ENCODE measurements around the gene FOXL1.

Gene FOXL1

DNA sequence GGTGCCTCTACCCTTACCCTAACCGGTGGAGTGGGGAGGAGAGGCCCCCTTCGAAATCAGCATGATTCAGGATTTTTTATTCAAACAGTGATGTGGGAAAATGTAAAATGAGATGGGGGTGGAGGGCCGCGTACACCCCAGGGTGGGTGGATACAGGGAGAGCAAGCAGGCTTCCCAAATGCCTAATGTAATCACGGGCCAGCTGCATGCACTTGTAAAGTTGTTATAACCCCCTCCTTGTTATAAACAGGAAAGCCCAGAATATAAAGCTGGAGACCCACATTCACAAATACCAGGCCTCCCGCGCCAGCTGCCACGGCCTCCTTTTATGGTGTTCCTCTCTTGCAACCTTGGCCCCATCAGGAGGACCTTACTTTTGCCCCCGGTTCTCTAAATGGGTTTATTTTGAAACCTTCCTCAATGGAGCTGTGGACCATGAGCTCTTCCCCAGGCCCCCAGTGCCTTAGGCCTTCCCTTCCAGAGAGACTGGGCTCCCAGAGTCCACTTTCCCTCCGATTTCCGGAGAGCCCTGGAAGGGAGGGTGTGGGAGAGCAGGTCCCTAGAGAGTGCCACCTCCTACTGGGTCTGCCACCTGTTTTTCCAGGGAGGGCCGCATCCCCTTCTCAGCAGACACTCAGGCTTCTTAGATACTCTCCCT lies 906 bp upstream of the FOXL1 start:
- Histone ChIP-seq H3K9me3 (ENCODE audit: control insufficient read depth, low read length) (no peaks in the 10 kb centered on the region), H3K9ac (ENCODE audit: low read length) (peak overlapping the region; percentile 87), H3K4me1 (ENCODE audit: control insufficient read depth, insufficient read depth, low read length) (peaks cover 49% of the 10 kb centered on the region), H3K4me3 (ENCODE audit: low read length) (peak overlapping the region; percentile 83), H3K36me3 (ENCODE audit: control insufficient read depth, insufficient read depth, low read length, severe bottlenecking) (no peaks in the 10 kb centered on the region), H3K27me3 (replicated peaks; ENCODE audit: control insufficient read depth, insufficient read depth, low read length) (peaks cover 3% of the 10 kb centered on the region)
- DNase-seq (ENCODE audit: low read depth), result no peak

DNA sequence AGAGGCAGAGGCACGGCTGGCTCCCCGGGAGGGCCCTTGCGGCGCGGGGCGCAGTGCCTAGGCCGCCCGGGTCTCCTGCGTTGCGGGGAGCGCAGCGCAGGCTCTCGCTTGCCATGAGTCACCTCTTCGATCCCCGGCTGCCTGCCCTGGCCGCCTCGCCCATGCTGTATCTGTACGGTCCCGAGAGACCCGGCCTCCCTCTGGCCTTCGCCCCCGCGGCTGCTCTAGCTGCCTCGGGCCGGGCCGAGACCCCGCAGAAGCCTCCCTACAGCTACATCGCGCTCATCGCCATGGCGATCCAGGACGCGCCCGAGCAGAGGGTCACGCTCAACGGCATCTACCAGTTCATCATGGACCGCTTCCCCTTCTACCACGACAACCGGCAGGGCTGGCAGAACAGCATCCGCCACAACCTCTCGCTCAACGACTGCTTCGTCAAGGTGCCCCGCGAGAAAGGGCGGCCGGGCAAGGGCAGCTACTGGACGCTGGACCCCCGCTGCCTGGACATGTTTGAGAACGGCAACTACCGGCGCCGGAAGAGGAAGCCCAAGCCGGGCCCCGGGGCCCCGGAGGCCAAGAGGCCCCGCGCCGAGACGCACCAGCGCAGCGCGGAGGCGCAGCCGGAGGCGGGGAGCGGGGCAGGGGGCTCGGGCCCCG lies 390 bp downstream of the FOXL1 start:
- Histone ChIP-seq H3K36me3 (ENCODE audit: control insufficient read depth, insufficient read depth, low read length, severe bottlenecking) (no peaks in the 10 kb centered on the region), H3K27me3 (replicated peaks; ENCODE audit: control insufficient read depth, insufficient read depth, low read length) (no peaks in the 10 kb centered on the region), H3K4me1 (ENCODE audit: control insufficient read depth, insufficient read depth, low read length) (peaks cover 42% of the 10 kb centered on the region), H3K9me3 (ENCODE audit: control insufficient read depth, low read length) (no peaks in the 10 kb centered on the region), H3K4me3 (ENCODE audit: low read length) (peak overlapping the region; percentile 83), H3K9ac (ENCODE audit: low read length) (peak overlapping the region; percentile 87)
- DNase-seq (ENCODE audit: low read depth), result no peak

DNA sequence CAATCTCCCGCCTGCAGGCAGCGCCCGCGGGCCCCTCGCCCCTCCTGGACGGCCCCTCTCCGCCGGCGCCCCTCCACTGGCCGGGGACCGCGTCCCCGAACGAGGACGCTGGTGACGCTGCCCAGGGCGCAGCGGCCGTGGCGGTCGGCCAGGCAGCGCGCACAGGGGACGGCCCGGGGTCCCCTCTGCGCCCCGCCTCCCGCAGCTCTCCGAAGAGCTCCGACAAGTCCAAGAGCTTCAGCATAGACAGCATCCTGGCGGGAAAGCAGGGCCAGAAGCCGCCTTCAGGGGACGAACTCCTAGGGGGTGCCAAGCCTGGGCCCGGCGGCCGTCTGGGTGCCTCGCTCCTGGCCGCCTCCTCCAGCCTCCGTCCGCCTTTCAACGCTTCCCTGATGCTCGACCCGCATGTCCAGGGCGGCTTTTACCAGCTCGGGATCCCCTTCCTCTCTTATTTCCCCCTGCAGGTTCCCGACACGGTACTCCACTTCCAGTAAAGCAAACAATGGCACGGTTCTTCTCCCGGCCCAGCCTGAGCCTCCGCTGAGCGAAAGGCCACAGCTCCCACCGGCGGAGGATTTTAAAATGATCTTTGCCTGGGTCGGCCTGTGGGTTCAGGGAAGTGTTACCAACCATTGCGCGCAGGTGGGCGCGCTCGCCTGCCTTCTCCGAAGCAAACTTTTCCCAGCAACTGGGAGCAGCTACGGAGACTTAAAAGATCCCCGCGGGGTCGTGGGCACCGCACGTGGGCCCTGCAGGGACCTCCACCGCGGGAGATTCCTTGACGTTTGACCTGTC lies 1.1 kb downstream of the FOXL1 start:
- Histone ChIP-seq H3K9me3 (ENCODE audit: control insufficient read depth, low read length) (no peaks in the 10 kb centered on the region), H3K4me3 (ENCODE audit: low read length) (peak overlapping the region; percentile 83), H3K27me3 (replicated peaks; ENCODE audit: control insufficient read depth, insufficient read depth, low read length) (no peaks in the 10 kb centered on the region), H3K36me3 (ENCODE audit: control insufficient read depth, insufficient read depth, low read length, severe bottlenecking) (no peaks in the 10 kb centered on the region), H3K9ac (ENCODE audit: low read length) (peak overlapping the region; percentile 87), H3K4me1 (ENCODE audit: control insufficient read depth, insufficient read depth, low read length) (peaks cover 48% of the 10 kb centered on the region)
- no peak for DNase-seq (ENCODE audit: low read depth)

DNA sequence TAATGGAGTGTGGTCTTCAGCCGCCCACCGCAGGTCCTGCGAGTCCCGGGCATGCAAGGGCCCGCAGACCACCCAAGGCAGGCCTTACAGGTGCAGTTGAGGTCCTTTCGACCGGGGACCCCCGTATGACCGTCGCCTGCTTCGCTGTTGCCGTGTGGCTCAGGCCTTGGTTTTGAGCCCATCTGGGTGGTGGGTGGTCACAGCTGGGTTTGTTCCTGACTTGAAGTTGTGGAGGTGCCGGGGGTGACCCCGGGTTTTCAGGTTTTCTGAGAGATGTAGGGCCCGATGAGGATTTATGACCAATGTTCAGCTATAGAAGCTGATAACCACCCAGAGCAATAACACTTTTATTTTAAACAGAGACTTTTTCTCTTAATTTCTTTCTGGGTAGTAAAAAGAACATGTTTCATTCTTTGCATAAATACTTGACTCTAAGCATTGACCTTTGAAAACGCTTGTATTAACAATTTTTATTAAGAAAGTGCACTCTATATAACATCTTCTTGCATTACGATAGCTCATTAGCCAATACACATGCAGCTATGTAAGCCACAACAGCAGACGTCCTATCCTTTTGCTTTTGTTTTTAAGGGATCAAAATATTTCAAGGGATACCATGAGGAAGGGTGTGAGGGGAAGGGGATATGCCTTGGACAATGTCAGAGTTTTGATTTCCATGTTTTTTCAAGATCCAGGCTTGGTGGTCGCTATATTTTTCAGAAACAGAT lies 1.9 kb downstream of the FOXL1 start:
- Histone ChIP-seq H3K36me3 (ENCODE audit: control insufficient read depth, insufficient read depth, low read length, severe bottlenecking) (no peaks in the 10 kb centered on the region), H3K9ac (ENCODE audit: low read length) (peak overlapping the region; percentile 87), H3K4me1 (ENCODE audit: control insufficient read depth, insufficient read depth, low read length) (peaks cover 51% of the 10 kb centered on the region), H3K4me3 (ENCODE audit: low read length) (peak overlapping the region; percentile 83), H3K27me3 (replicated peaks; ENCODE audit: control insufficient read depth, insufficient read depth, low read length) (no peaks in the 10 kb centered on the region), H3K9me3 (ENCODE audit: control insufficient read depth, low read length) (no peaks in the 10 kb centered on the region)
- no peak for DNase-seq (ENCODE audit: low read depth)

DNA sequence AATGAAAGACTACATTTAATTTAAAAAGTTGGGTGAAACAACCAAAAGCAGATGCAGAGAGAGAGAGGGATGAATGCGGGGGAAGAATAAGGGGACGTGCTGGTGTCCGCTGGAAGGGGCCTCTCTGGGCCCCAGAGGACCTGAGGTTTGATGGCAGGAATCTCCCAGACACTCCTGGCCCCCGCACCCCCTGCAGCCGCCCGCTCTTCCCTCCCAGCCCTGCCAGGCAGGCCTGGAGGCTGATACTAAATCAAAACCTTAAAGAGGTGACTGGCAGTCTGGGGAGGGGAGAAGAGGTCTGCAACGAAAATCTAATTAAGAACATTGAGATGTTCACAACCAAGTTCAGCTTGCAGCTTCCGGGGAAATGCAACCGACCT lies 2.4 kb downstream of the FOXL1 start:
- Histone ChIP-seq H3K36me3 (ENCODE audit: control insufficient read depth, insufficient read depth, low read length, severe bottlenecking) (no peaks in the 10 kb centered on the region), H3K9me3 (ENCODE audit: control insufficient read depth, low read length) (no peaks in the 10 kb centered on the region), H3K9ac (ENCODE audit: low read length) (peak overlapping the region; percentile 87), H3K27me3 (replicated peaks; ENCODE audit: control insufficient read depth, insufficient read depth, low read length) (no peaks in the 10 kb centered on the region), H3K4me1 (ENCODE audit: control insufficient read depth, insufficient read depth, low read length) (peaks cover 53% of the 10 kb centered on the region), H3K4me3 (ENCODE audit: low read length) (peak overlapping the region; percentile 83)
- no peak for DNase-seq (ENCODE audit: low read depth)

DNA sequence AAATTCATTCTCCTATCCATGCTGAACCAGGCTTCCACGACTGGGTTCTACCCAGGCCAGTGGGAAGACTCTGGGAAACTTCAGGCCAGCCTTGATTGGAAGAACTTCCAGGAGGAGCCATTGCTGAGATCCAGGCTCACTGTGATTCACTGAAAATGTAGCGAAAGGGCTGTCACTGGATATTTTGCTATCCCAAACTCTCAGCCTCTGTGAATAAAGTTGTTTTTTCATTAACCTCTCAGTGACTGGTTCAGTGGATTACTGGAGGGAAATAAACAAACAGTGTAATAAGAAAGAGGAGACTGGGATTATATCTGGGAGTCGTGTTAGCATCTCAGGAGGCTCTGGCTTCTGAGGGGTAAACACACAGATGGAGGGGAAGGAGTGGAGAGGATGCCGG lies 3.1 kb downstream of the FOXL1 start:
- Histone ChIP-seq H3K36me3 (ENCODE audit: control insufficient read depth, insufficient read depth, low read length, severe bottlenecking) (no peaks in the 10 kb centered on the region), H3K9ac (ENCODE audit: low read length) (peak overlapping the region; percentile 87), H3K4me1 (ENCODE audit: control insufficient read depth, insufficient read depth, low read length) (peaks cover 59% of the 10 kb centered on the region), H3K27me3 (replicated peaks; ENCODE audit: control insufficient read depth, insufficient read depth, low read length) (no peaks in the 10 kb centered on the region), H3K4me3 (ENCODE audit: low read length) (peak overlapping the region; percentile 83), H3K9me3 (ENCODE audit: control insufficient read depth, low read length) (no peaks in the 10 kb centered on the region)
- DNase-seq (ENCODE audit: low read depth), result no peak

DNA sequence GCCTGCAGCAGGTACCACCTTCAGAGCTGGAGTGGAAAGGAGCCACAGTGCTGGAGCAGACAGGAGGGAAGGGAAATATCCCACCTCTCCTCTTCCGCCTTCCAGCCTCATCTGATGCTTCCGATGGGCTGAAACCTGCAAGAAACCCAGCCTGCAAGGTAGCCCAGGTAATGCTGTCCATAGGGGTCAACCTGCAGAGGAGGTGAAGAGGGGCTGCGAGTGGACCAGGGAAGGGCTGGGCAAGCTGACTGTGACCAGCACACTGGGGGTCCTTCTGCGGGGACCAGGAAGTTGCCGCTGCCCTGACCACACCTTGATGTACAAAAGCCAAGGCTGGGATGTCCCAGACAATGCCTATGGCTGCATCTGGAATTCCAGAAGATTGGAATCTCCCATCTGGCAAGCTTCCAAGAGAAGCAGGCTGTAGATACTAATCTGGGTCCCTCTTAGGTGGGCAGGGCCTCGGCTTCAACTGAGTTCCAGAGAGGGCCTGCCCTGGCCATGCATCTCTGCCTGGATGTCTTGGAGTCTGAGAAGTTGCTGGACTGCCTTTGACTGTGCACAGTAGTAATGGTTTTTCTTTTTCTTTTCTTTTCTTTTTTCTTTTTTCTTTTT lies 5.8 kb downstream of the FOXL1 start:
- Histone ChIP-seq H3K4me3 (ENCODE audit: low read length) (no peak overlapping the region), H3K9me3 (ENCODE audit: control insufficient read depth, low read length) (no peaks in the 10 kb centered on the region), H3K4me1 (ENCODE audit: control insufficient read depth, insufficient read depth, low read length) (peaks cover 55% of the 10 kb centered on the region), H3K27me3 (replicated peaks; ENCODE audit: control insufficient read depth, insufficient read depth, low read length) (no peaks in the 10 kb centered on the region), H3K36me3 (ENCODE audit: control insufficient read depth, insufficient read depth, low read length, severe bottlenecking) (no peaks in the 10 kb centered on the region), H3K9ac (ENCODE audit: low read length) (no peak overlapping the region)
- no peak for DNase-seq (ENCODE audit: low read depth)

DNA sequence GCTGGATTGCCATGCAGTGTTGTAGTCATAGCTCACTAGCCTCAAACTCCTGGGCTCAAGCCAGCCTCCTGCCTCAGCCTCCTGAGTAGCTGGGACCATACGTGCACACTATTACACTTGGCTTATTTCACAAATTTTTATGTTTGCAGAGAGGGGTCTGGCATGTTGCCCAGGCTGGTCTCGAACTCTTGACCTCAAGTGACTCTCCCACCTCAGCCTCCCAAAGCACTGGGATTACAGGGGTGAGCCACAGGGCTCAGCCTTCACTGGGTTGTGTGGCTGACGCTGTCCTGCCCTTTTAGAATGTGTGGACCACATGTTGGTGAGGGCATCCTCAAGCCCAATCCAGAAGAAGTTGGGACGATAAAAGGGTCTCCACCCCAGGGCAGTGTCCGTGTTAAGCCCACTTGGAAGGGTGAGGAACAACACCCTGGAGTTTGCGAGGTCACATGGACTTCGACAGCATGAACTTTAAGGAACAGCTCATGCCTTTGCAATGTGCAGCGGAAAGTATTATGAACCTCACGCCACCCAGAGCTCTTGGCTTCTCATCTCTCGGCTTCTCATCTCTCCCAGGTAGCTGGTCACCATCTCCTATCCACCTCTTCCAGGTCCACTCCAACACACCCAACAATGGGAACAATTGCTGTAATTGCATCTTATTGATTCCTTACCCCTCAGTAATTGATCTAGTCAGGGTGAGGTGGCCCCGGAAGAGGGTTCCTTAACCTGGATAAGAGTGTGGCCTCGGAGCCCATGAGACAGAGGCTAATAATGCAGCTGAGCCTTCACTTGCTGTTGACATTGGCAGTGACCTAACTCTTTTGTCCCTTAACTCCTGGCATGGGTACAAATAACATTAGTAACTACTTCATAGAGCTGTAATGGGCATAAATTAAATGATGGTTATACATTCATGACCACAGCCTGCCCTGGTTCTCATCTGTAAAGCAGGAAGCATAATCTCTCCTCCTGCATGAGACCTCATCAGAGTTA lies 6.7 kb downstream of the FOXL1 start:
- DNase-seq (ENCODE audit: low read depth), result peak; percentile 55
- Histone ChIP-seq H3K27me3 (replicated peaks; ENCODE audit: control insufficient read depth, insufficient read depth, low read length) (no peaks in the 10 kb centered on the region), H3K4me1 (ENCODE audit: control insufficient read depth, insufficient read depth, low read length) (peaks cover 51% of the 10 kb centered on the region), H3K4me3 (ENCODE audit: low read length) (peak overlapping the region; percentile 54), H3K9me3 (ENCODE audit: control insufficient read depth, low read length) (no peaks in the 10 kb centered on the region), H3K36me3 (ENCODE audit: control insufficient read depth, insufficient read depth, low read length, severe bottlenecking) (no peaks in the 10 kb centered on the region), H3K9ac (ENCODE audit: low read length) (peak overlapping the region; percentile 78)

DNA sequence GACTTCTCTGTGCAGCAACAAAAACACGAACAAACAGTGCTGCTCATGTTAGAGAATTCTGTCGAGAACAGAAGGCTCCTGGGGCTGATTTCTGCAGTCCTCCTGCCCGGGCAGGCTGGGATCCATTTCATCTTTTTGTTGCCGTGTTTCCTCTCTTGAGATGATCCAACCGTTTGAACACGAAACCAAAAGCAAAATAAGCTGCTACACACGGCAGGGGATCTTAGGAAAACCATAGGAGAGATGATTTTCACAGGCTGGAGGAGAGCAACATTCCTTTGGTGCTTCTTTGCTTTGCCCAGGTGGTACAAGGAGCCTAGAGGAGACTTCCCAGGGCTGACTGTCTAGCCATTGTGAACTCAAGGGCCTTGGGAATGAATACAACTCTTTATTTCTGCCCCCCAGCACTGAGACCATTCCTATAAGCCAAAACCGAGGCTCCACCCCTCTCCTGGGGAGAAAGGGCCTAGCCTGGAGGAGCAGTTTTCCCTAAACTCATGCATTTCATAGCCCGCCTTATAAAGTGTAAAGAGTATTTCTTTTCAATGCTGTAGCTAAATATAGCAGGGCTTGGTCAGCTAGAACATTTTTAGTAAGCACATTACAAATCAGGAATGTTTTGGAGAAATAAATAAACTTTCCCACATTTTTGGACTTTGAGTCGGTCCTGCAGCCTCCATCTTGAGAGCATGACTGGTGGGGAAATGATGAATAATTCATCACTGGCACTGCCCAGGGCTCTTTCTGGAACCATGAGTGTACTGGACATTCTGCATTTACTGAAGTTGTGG lies 7.7 kb downstream of the FOXL1 start:
- Histone ChIP-seq H3K9me3 (ENCODE audit: control insufficient read depth, low read length) (no peaks in the 10 kb centered on the region), H3K27me3 (replicated peaks; ENCODE audit: control insufficient read depth, insufficient read depth, low read length) (no peaks in the 10 kb centered on the region), H3K36me3 (ENCODE audit: control insufficient read depth, insufficient read depth, low read length, severe bottlenecking) (no peaks in the 10 kb centered on the region), H3K9ac (ENCODE audit: low read length) (peak overlapping the region; percentile 78), H3K4me1 (ENCODE audit: control insufficient read depth, insufficient read depth, low read length) (peaks cover 48% of the 10 kb centered on the region), H3K4me3 (ENCODE audit: low read length) (peak overlapping the region; percentile 54)
- DNase-seq (ENCODE audit: low read depth), result peak; percentile 88

Data from adipocyte (in vitro differentiated cells).